ENCODE measurements around the gene IGSF8. TPM values are rescaled to one million over a fixed set of nuclear protein-coding genes. Genes with fewer than 3 reads are reported as not detected.

The IGSF8 gene
- total RNA-seq, 1 experiment from 2014 or later: 14.0 TPM

- Histone ChIP-seq H3K27me3 (replicated peaks; ENCODE audit: insufficient read depth, low read depth, low read length, poor library complexity) (no peaks in the 10 kb centered on the region), H3K36me3 (ENCODE audit: insufficient read depth, low read length, poor library complexity, severe bottlenecking) (no peaks in the 10 kb centered on the region), H3K27ac (ENCODE audit: low read depth, low read length, poor library complexity, severe bottlenecking) (no peak overlapping the region), H3K9me3 (ENCODE audit: low read depth, low read length, poor library complexity, severe bottlenecking) (no peaks in the 10 kb centered on the region), H3K4me3 (ENCODE audit: low read depth, low read length, poor library complexity, severe bottlenecking) (no peak overlapping the region), H3K4me1 (ENCODE audit: insufficient read depth, low read length, poor library complexity, severe bottlenecking) (no peaks in the 10 kb centered on the region)
- intact Hi-C loops (cut with micrococcal nuclease; ENCODE audit: unreplicated experiment): no loop called here
- CTCF ChIA-PET: interaction anchor here (0.7 to 1.1 kb wide), 2 partner anchors 127 to 207 kb away, joined by 3 read pairs; no protein-coding TSS in a partner anchor
- TF ChIP-seq EZH2 (IDR thresholded peaks at IDR 0.05; ENCODE audit: borderline replicate concordance, low read depth, low read length, poor library complexity, severe bottlenecking): no peak
- no peak for DNase-seq (ENCODE audit: low spot score)
- BruUV-seq (replicated peaks): no TSS peak
- POLR2A ChIA-PET (ENCODE audit: low non-redundant PET): no interaction called here
Measured at GRCh38 chr1:160124705-160125478, 26.5 kb upstream of the IGSF8 start.

- no peaks in the 10 kb centered on the region for H3K27me3 ChIP-seq (replicated peaks; ENCODE audit: insufficient read depth, low read depth, low read length, poor library complexity)
- ChIA-PET POLR2A (ENCODE audit: low non-redundant PET) (interaction anchor here (0.6 kb wide), 1 partner anchor 174 kb away, joined by 3 read pairs; no protein-coding TSS in a partner anchor), CTCF (interaction anchor here (0.5 to 0.7 kb wide), 2 partner anchors 11 to 71 kb away, joined by 4 to 5 read pairs; no protein-coding TSS in a partner anchor)
- no peak overlapping the region for H3K4me3 ChIP-seq (ENCODE audit: low read depth, low read length, poor library complexity, severe bottlenecking)
- BruUV-seq (replicated peaks): no TSS peak
- no peaks in the 10 kb centered on the region for H3K36me3 ChIP-seq (ENCODE audit: insufficient read depth, low read length, poor library complexity, severe bottlenecking)
- H3K9me3 ChIP-seq (ENCODE audit: low read depth, low read length, poor library complexity, severe bottlenecking): no peaks in the 10 kb centered on the region
- H3K27ac ChIP-seq (ENCODE audit: low read depth, low read length, poor library complexity, severe bottlenecking): no peak overlapping the region
- intact Hi-C loops (cut with micrococcal nuclease; ENCODE audit: unreplicated experiment): no loop called here
- TF ChIP-seq EZH2 (IDR thresholded peaks at IDR 0.05; ENCODE audit: borderline replicate concordance, low read depth, low read length, poor library complexity, severe bottlenecking): no peak
- TF ChIP-seq, protein P1, sequence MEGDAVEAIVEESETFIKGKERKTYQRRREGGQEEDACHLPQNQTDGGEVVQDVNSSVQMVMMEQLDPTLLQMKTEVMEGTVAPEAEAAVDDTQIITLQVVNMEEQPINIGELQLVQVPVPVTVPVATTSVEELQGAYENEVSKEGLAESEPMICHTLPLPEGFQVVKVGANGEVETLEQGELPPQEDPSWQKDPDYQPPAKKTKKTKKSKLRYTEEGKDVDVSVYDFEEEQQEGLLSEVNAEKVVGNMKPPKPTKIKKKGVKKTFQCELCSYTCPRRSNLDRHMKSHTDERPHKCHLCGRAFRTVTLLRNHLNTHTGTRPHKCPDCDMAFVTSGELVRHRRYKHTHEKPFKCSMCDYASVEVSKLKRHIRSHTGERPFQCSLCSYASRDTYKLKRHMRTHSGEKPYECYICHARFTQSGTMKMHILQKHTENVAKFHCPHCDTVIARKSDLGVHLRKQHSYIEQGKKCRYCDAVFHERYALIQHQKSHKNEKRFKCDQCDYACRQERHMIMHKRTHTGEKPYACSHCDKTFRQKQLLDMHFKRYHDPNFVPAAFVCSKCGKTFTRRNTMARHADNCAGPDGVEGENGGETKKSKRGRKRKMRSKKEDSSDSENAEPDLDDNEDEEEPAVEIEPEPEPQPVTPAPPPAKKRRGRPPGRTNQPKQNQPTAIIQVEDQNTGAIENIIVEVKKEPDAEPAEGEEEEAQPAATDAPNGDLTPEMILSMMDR (conservative IDR thresholded peaks at IDR 0.05; ENCODE audit: low read depth, low read length): no peak
- no peaks in the 10 kb centered on the region for H3K4me1 ChIP-seq (ENCODE audit: insufficient read depth, low read length, poor library complexity, severe bottlenecking)
- no peak for DNase-seq (ENCODE audit: low spot score)
Measured at GRCh38 chr1:160123726-160124125, 25.3 kb upstream of the IGSF8 start.

DNA sequence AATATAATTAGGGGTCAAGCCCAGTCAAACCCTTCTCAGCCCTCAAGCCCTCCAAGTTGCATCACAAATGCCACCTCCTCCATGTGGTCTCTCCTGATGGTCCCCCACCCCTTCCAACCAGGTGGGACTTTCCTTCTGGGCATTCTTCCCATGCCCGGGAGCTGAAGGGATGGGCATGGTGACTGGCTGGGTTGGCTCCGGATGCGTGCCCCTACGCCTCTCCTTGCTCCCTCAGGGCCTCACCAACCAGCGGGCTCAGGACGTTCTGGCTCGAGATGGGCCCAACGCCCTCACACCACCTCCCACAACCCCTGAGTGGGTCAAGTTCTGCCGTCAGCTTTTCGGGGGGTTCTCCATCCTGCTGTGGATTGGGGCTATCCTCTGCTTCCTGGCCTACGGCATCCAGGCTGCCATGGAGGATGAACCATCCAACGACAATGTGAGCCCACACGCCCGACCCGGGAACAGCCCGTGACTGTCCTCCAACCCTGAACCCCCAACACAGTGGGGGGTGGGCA is 24.6 kb upstream of the IGSF8 start:
- POLR2A ChIA-PET (ENCODE audit: low non-redundant PET): no interaction called here
- CTCF ChIA-PET: interaction anchor here (0.6 kb wide), 1 partner anchor 25 kb away, joined by 4 read pairs; no protein-coding TSS in a partner anchor
- intact Hi-C loops (cut with micrococcal nuclease; ENCODE audit: unreplicated experiment): no loop called here

More for the DNA sequence above, 24.6 kb upstream of the IGSF8 start:
- Histone ChIP-seq H3K4me3 (ENCODE audit: low read depth, low read length, poor library complexity, severe bottlenecking) (no peak overlapping the region), H3K4me1 (ENCODE audit: insufficient read depth, low read length, poor library complexity, severe bottlenecking) (no peaks in the 10 kb centered on the region), H3K27ac (ENCODE audit: low read depth, low read length, poor library complexity, severe bottlenecking) (no peak overlapping the region), H3K9me3 (ENCODE audit: low read depth, low read length, poor library complexity, severe bottlenecking) (no peaks in the 10 kb centered on the region), H3K36me3 (ENCODE audit: insufficient read depth, low read length, poor library complexity, severe bottlenecking) (no peaks in the 10 kb centered on the region), H3K27me3 (replicated peaks; ENCODE audit: insufficient read depth, low read depth, low read length, poor library complexity) (no peaks in the 10 kb centered on the region)
- TF ChIP-seq, protein P1 (conservative IDR thresholded peaks at IDR 0.05; ENCODE audit: low read depth, low read length): no peak
- TF ChIP-seq EZH2 (IDR thresholded peaks at IDR 0.05; ENCODE audit: borderline replicate concordance, low read depth, low read length, poor library complexity, severe bottlenecking): no peak
- no peak for DNase-seq (ENCODE audit: low spot score)
- BruUV-seq (replicated peaks): no TSS peak

Measured in A673 (cell line).